Vagina (tissue), 2 donors: ENCODE measurements around the gene DRAM1.

ENCODE experiments used
- POLR2A ChIP-seq, 2 donors: fragments of 450-650 bp; IDR thresholded peaks; one replicate each; pipeline ENCODE4 v1.6.1; 2017; ENCODE audit warnings: antibody characterized with exemption in 2 of 2, mild to moderate bottlenecking in 2 of 2, moderate library complexity in 2 of 2
- POLR2AphosphoS5 ChIP-seq, 2 donors: sonication (generic); formaldehyde crosslinking; IDR thresholded peaks; one replicate each; pipeline ENCODE4 v1.9.0; 2017; ENCODE audit warnings: antibody characterized with exemption in 2 of 2, mild to moderate bottlenecking in 2 of 2, low read depth in 1 of 2; ENCODE audit not compliant: insufficient read depth in 1 of 2
- TF ChIP-seq, protein P1 (sequence below), 3 experiments: fragments of 450-650 bp in 2 of 3; fragments of 200-600 bp in 1 of 3; sonication (generic) in 1 of 3; IDR thresholded peaks; one replicate each; pipeline ENCODE4 v1.5.1; 2017 to 2019; ENCODE audit warnings: antibody characterized with exemption in 3 of 3, mild to moderate bottlenecking in 2 of 3, moderate library complexity in 2 of 3

DNA sequence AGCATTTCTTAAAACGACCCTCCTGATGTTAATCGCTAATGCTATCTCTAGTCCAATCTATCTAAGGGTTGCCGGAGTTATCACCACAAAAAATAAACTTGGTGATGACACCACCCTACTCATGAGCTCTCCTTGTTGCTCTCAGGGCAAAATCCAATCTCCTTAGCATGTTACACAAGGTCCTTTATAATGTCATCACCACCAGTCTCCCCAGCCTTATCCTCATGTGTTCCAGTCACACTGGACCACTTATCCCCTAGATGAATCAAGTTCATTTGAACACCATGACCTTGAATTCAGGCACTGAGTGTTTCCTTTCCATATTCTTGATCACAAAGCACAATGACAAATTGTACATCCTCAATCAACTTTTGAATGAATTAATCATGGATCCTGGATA lies 19.0 kb upstream of the DRAM1 start:
- TF ChIP-seq, protein P1, sequence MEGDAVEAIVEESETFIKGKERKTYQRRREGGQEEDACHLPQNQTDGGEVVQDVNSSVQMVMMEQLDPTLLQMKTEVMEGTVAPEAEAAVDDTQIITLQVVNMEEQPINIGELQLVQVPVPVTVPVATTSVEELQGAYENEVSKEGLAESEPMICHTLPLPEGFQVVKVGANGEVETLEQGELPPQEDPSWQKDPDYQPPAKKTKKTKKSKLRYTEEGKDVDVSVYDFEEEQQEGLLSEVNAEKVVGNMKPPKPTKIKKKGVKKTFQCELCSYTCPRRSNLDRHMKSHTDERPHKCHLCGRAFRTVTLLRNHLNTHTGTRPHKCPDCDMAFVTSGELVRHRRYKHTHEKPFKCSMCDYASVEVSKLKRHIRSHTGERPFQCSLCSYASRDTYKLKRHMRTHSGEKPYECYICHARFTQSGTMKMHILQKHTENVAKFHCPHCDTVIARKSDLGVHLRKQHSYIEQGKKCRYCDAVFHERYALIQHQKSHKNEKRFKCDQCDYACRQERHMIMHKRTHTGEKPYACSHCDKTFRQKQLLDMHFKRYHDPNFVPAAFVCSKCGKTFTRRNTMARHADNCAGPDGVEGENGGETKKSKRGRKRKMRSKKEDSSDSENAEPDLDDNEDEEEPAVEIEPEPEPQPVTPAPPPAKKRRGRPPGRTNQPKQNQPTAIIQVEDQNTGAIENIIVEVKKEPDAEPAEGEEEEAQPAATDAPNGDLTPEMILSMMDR (IDR thresholded peaks at IDR 0.05) = no peak
- TF ChIP-seq POLR2AphosphoS5 (IDR thresholded peaks at IDR 0.05; ENCODE audit: insufficient read depth in 1 of 2, low read depth in 1 of 2) (no peak), POLR2A (IDR thresholded peaks at IDR 0.05) (no peak)
